Measurements from ENCODE around the gene RMDN2.

- TF ChIP-seq CREB1 (IDR thresholded peaks at IDR 0.05; ENCODE audit: low read depth) (peak; percentile 63; the same call in 1 of the 2 replicates), SREBF2 (IDR thresholded peaks at IDR 0.05; ENCODE audit: low read length) (no peak), CEBPB (IDR thresholded peaks at IDR 0.05; ENCODE audit: borderline replicate concordance in 1 of 2, low read depth in 2 of 2, low read length in 2 of 2) (no peak), SMC3 (IDR thresholded peaks at IDR 0.05; ENCODE audit: borderline replicate concordance, low read length) (no peak), YY1 (IDR thresholded peaks at IDR 0.05; ENCODE audit: low read depth, low read length) (no peak), CTCF (IDR thresholded peaks at IDR 0.05 in 2 of 3, conservative IDR thresholded peaks at IDR 0.05 in 1 of 3; ENCODE audit: control insufficient read depth in 2 of 3, extremely low read depth in 1 of 3, insufficient read depth in 1 of 3, low read depth in 3 of 3, low read length in 3 of 3) (no peak), ZBTB33 (IDR thresholded peaks at IDR 0.05) (no peak)
Measured at GRCh38 chr2:37934591-37935513, 9.8 kb downstream of the RMDN2 start.
